B cell (primary cell): ENCODE results near the gene DCBLD2. TPM values are rescaled to one million over a fixed set of nuclear protein-coding genes. Genes with fewer than 3 reads are reported as not detected.

ENCODE experiments used
- ATAC-seq: fragments of 200-7000 bp; cut with Tn5 transposase; one replicate; pipeline ENCODE4 v1.10.0; 2021; ENCODE audit warnings: low read depth, mild to moderate bottlenecking, moderate number of reproducible peaks, moderate library complexity
- CTCF ChIA-PET: fragments of 350-600 bp; sonication (Branson Sonifier 250); formaldehyde crosslinking; loops from one replicate; lab custom pipeline; 2021; ENCODE audit warnings: antibody characterized with exemption, inconsistent platforms; lab: Charles Lee
- POLR2A ChIA-PET: fragments of 350-600 bp; sonication (Branson Sonifier 250); formaldehyde crosslinking; loops from one replicate; lab custom pipeline; 2021; ENCODE audit warnings: antibody characterized with exemption; lab: Charles Lee
- DNase-seq: peaks from one replicate; pipeline ENCODE4 v3.0.0; 2013
- H2AFZ ChIP-seq: 2 replicates; pipeline ENCODE4 v1.6.1; 2012; ENCODE audit warnings: mild to moderate bottlenecking, low read depth, low read length; ENCODE audit not compliant: insufficient read depth, poor library complexity, severe bottlenecking
- H3K27ac ChIP-seq, 2 donors: 1 replicate in 1 of 2; 2 replicates in 1 of 2; pipeline ENCODE4 v1.5.1; 2012 to 2013; ENCODE audit warnings: low read length in 2 of 2, mild to moderate bottlenecking in 2 of 2, moderate library complexity in 1 of 2
- H3K27me3 ChIP-seq, 4 experiments: fragments of 200-600 bp in 1 of 4; sonication (generic) in 1 of 4; replicated peaks in 1 of 4; 1 replicate in 2 of 4; 2 replicates in 2 of 4; pipeline versions ENCODE4 v1.6.1 to v1.7.0; 2013 to 2016; ENCODE audit warnings: low read length in 3 of 4, mild to moderate bottlenecking in 2 of 4, mixed read lengths in 1 of 4, moderate library complexity in 1 of 4; ENCODE audit not compliant: insufficient read depth in 4 of 4, control insufficient read depth in 3 of 4; ENCODE audit errors: control extremely low read depth in 1 of 4
- H3K36me3 ChIP-seq, 2 experiments: replicated peaks in 1 of 2; 1 replicate in 1 of 2; 2 replicates in 1 of 2; pipeline versions ENCODE4 v1.6.1 to v1.7.1; 2013; ENCODE audit warnings: low read length in 1 of 2; ENCODE audit not compliant: insufficient read depth in 2 of 2, control insufficient read depth in 1 of 2; ENCODE audit errors: control extremely low read depth in 1 of 2, extremely low read depth in 1 of 2
- H3K4me1 ChIP-seq, 2 donors: fragments of 200-600 bp in 1 of 2; sonication (generic) in 1 of 2; 1 replicate in 1 of 2; 2 replicates in 1 of 2; pipeline versions ENCODE4 v1.5.1 to v1.6.1; 2013 to 2017; ENCODE audit warnings: low read length in 2 of 2; ENCODE audit not compliant: control insufficient read depth in 2 of 2, insufficient read depth in 2 of 2
- H3K4me2 ChIP-seq: replicated peaks from 2 replicates; pipeline ENCODE3; 2012; ENCODE audit warnings: mild to moderate bottlenecking, low read depth, low read length; ENCODE audit not compliant: poor library complexity, severe bottlenecking
- H3K4me3 ChIP-seq, 5 experiments: fragments of 200-600 bp in 1 of 5; sonication (generic) in 1 of 5; 1 replicate in 3 of 5; 2 replicates in 2 of 5; pipeline versions ENCODE4 v1.5.1 to v1.7.0; 2011 to 2016; ENCODE audit warnings: low read length in 4 of 5, mild to moderate bottlenecking in 4 of 5, low read depth in 2 of 5, control low read depth in 1 of 5, moderate library complexity in 1 of 5; ENCODE audit not compliant: insufficient read depth in 1 of 5; ENCODE audit errors: control extremely low read depth in 1 of 5, extremely low read depth in 1 of 5
- H3K79me2 ChIP-seq: fragments of 200-600 bp; sonication (generic); one replicate; pipeline ENCODE4 v1.6.0; 2016; ENCODE audit warnings: low read length; ENCODE audit not compliant: control insufficient read depth, insufficient read depth
- H3K9ac ChIP-seq: fragments of 200-600 bp; sonication (generic); 2 replicates; pipeline ENCODE4 v1.6.1; 2017; ENCODE audit warnings: mild to moderate bottlenecking, low read length, moderate library complexity
- H3K9me3 ChIP-seq, 3 donors: one replicate each; pipeline versions ENCODE4 v1.6.1 to v1.7.1; 2013; ENCODE audit warnings: low read length in 2 of 3; ENCODE audit not compliant: control insufficient read depth in 2 of 3, insufficient read depth in 1 of 3; ENCODE audit errors: control extremely low read depth in 1 of 3
- H4K20me1 ChIP-seq: 2 replicates; pipeline ENCODE4 v1.6.0; 2012; ENCODE audit warnings: mild to moderate bottlenecking, low read length; ENCODE audit not compliant: insufficient read depth, control insufficient read depth, poor library complexity, severe bottlenecking
- H3K27ac Mint-ChIP-seq: one replicate; pipeline ENCODE4 v1.8.0; 2021; ENCODE audit warnings: mixed read lengths
- H3K27me3 Mint-ChIP-seq: one replicate; pipeline ENCODE4 v1.8.0; 2021; ENCODE audit warnings: mixed read lengths
- H3K4me1 Mint-ChIP-seq: one replicate; pipeline ENCODE4 v1.8.0; 2021; ENCODE audit warnings: mixed read lengths
- H3K4me3 Mint-ChIP-seq: one replicate; pipeline ENCODE4 v1.8.0; 2021; ENCODE audit warnings: mixed read lengths
- H3K9me3 Mint-ChIP-seq: one replicate; pipeline ENCODE4 v1.8.0; 2022; ENCODE audit warnings: mixed read lengths; ENCODE audit not compliant: insufficient read depth
- CTCF ChIP-seq: fragments of 200-600 bp; IDR thresholded peaks from one replicate; pipeline ENCODE4 v1.8.0; 2022; ENCODE audit warnings: antibody characterized with exemption, mild to moderate bottlenecking
- EZH2 ChIP-seq: IDR thresholded peaks from 2 replicates; pipeline ENCODE4 v1.6.1; 2012; ENCODE audit warnings: borderline replicate concordance, low read depth, mild to moderate bottlenecking, moderate library complexity, low read length; ENCODE audit not compliant: insufficient read depth, poor library complexity, severe bottlenecking
- WGBS: methylation state at CpG from one replicate; pipeline ENCODE4 v1.1.5; 2013; ENCODE audit warnings: missing lambda C conversion rate; ENCODE audit not compliant: insufficient coverage; 5-methylcytosine and 5-hydroxymethylcytosine counted together
- intact Hi-C: fragments of 100-400 bp; cut with micrococcal nuclease; formaldehyde crosslinking; loops from one replicate; pipeline ENCODE4 v1.10.0; 2022
- polyA plus RNA-seq: library from polyadenylated mRNA; depleted of rRNA; stranded (reverse); fragments of >200 nt; gene quantifications from 2 replicates; pipeline ENCODE4 v1.2.3, GENCODE V29; 2012
- total RNA-seq, 2 donors: library from RNA; stranded (reverse); fragments of 120-200 nt in 1 of 2; gene quantifications; 1 replicate in 1 of 2; 2 replicates in 1 of 2; pipeline versions ENCODE4 v1.2.3 to v1.2.4, GENCODE V29; 2013 to 2022

DCBLD2 gene
- total and polyA plus RNA-seq, 2 donors (not counting 1 experiment from before 2014, with no cell fraction given) = 0.37 to 3.5 TPM

- Histone ChIP-seq H3K27me3 (no peaks in the 10 kb centered on the region), H3K4me1 (no peaks in the 10 kb centered on the region), H3K9ac (no peak overlapping the region), H3K4me3 (no peak overlapping the region), H3K4me2 (no peak overlapping the region), H3K9me3 (no peaks in the 10 kb centered on the region), H2AFZ (no peak overlapping the region), H3K27ac (no peak overlapping the region), H4K20me1 (no peaks in the 10 kb centered on the region), H3K36me3 (no peaks in the 10 kb centered on the region), H3K79me2 (no peaks in the 10 kb centered on the region)
- ChIA-PET CTCF (no interaction called here), POLR2A (no interaction called here)
- TF ChIP-seq CTCF (no peak), EZH2 (no peak)
- Mint-ChIP-seq H3K4me3 (no peak overlapping the region), H3K9me3 (no peaks in the 10 kb centered on the region), H3K27ac (no peak overlapping the region), H3K4me1 (no peaks in the 10 kb centered on the region), H3K27me3 (peaks cover 10% of the 10 kb centered on the region)
- ATAC-seq = no peak
- intact Hi-C loops = no loop called here
- 100% methylated on average over 1 of the region's 5 CpGs for WGBS
- DNase-seq = no peak
Measured at GRCh38 chr3:98784042-98784441, 117.5 kb downstream of the DCBLD2 start.

GRCh38 chr3:98782824-98783500 lies 118.5 kb downstream of the DCBLD2 start:
- H3K4me1 Mint-ChIP-seq = no peaks in the 10 kb centered on the region
- no peak for TF ChIP-seq EZH2
- TF ChIP-seq CTCF = no peak
- Histone ChIP-seq H3K27me3 (no peaks in the 10 kb centered on the region), H2AFZ (no peak overlapping the region), H3K4me1 (no peaks in the 10 kb centered on the region), H3K4me3 (no peak overlapping the region), H3K4me2 (no peak overlapping the region), H3K27ac (no peak overlapping the region), H3K79me2 (no peaks in the 10 kb centered on the region), H3K9ac (no peak overlapping the region), H3K36me3 (no peaks in the 10 kb centered on the region), H3K9me3 (no peaks in the 10 kb centered on the region), H4K20me1 (no peaks in the 10 kb centered on the region)
- 78% methylated on average over 7 of the region's 8 CpGs for WGBS
- POLR2A ChIA-PET = no interaction called here
- CTCF ChIA-PET = no interaction called here
- no peak for ATAC-seq
- intact Hi-C loops = no loop called here
- no peak overlapping the region for H3K4me3 Mint-ChIP-seq
- no peak for DNase-seq
- no peak overlapping the region for H3K27ac Mint-ChIP-seq
- peaks cover 10% of the 10 kb centered on the region for H3K27me3 Mint-ChIP-seq
- H3K9me3 Mint-ChIP-seq = no peaks in the 10 kb centered on the region
